ENCODE results near the gene EPB41L4A. TPM values are rescaled to one million over a fixed set of nuclear protein-coding genes. Genes with fewer than 3 reads are reported as not detected.
A peak's percentile ranks its signal among the peaks of the same experiment; 100 is the strongest.

The EPB41L4A gene
- total RNA-seq, 1 experiment from 2014 or later: 5.2 TPM

GRCh38 chr5:112293587-112293986 is 125.5 kb downstream of the EPB41L4A start:
- Mint-ChIP-seq H3K36me3 (peaks cover 6% of the 10 kb centered on the region), H3K27ac (no peak overlapping the region), H3K27me3 (ENCODE audit: low read depth) (no peaks in the 10 kb centered on the region), H3K4me1 (no peaks in the 10 kb centered on the region), H3K4me3 (no peak overlapping the region), H3K9me3 (peaks cover 11% of the 10 kb centered on the region)
- ATAC-seq (no peak), DNase-seq (ENCODE audit: low spot score) (no peak)
- POLR2A ChIA-PET: no interaction called here
- TF ChIP-seq ZMAT4 (CRISPR knock-in tag; IDR thresholded peaks at IDR 0.05) (no peak), SMAD3 (CRISPR knock-in tag; IDR thresholded peaks at IDR 0.05; ENCODE audit: borderline replicate concordance) (no peak), ATF6 (CRISPR knock-in tag; IDR thresholded peaks at IDR 0.05) (no peak), JAZF1 (CRISPR knock-in tag; IDR thresholded peaks at IDR 0.05) (no peak), SOX15 (CRISPR knock-in tag; IDR thresholded peaks at IDR 0.05) (no peak), GTF2I (CRISPR knock-in tag; conservative IDR thresholded peaks at IDR 0.05) (no peak)
- CTCF ChIA-PET: no interaction called here

GRCh38 chr5:112290691-112291090 is 128.4 kb downstream of the EPB41L4A start:
- Mint-ChIP-seq H3K4me1 (no peaks in the 10 kb centered on the region), H3K36me3 (no peaks in the 10 kb centered on the region), H3K4me3 (no peak overlapping the region), H3K9me3 (no peaks in the 10 kb centered on the region), H3K27ac (no peak overlapping the region), H3K27me3 (ENCODE audit: low read depth) (no peaks in the 10 kb centered on the region)
- ATAC-seq (no peak), DNase-seq (ENCODE audit: low spot score) (no peak)
- ChIA-PET POLR2A (no interaction called here), CTCF (interaction anchor here (1.1 kb wide), 1 partner anchor 129 kb away, joined by 4 read pairs; no protein-coding TSS in a partner anchor)
- no peak for TF ChIP-seq OVOL2 (CRISPR knock-in tag; IDR thresholded peaks at IDR 0.05; ENCODE audit: borderline replicate concordance)
- TF ChIP-seq GABPB1 (CRISPR knock-in tag; IDR thresholded peaks at IDR 0.05): no peak
- no peak for TF ChIP-seq CDX4 (CRISPR knock-in tag; IDR thresholded peaks at IDR 0.05; ENCODE audit: borderline replicate concordance)
- no peak for TF ChIP-seq HMGXB4 (CRISPR knock-in tag; IDR thresholded peaks at IDR 0.05)
- TF ChIP-seq RELA (CRISPR knock-in tag; IDR thresholded peaks at IDR 0.05; ENCODE audit: borderline replicate concordance): no peak

GRCh38 chr5:112289465-112289864 is 129.6 kb downstream of the EPB41L4A start:
- ATAC-seq: peak; percentile 94
- H3K4me3 Mint-ChIP-seq: no peak overlapping the region
- DNase-seq (ENCODE audit: low spot score): peak; percentile 17
- no peak overlapping the region for H3K27ac Mint-ChIP-seq
- H3K9me3 Mint-ChIP-seq: no peaks in the 10 kb centered on the region
- peak; percentile 27; the same call in 1 of the 2 replicates for TF ChIP-seq USF2 (CRISPR knock-in tag; IDR thresholded peaks at IDR 0.05)
- no peak for TF ChIP-seq ZNF232 (CRISPR knock-in tag; IDR thresholded peaks at IDR 0.05)
- H3K36me3 Mint-ChIP-seq: no peaks in the 10 kb centered on the region
- H3K27me3 Mint-ChIP-seq (ENCODE audit: low read depth): no peaks in the 10 kb centered on the region
- ChIA-PET POLR2A (no interaction called here), CTCF (no interaction called here)
- no peaks in the 10 kb centered on the region for H3K4me1 Mint-ChIP-seq
